ENCODE data around the gene CD109.
"Not testable (repeated sequence)": the region's sequence is repeated elsewhere in the genome, so short reads cannot be mapped to it uniquely, and the experiment has no call there.

DNA sequence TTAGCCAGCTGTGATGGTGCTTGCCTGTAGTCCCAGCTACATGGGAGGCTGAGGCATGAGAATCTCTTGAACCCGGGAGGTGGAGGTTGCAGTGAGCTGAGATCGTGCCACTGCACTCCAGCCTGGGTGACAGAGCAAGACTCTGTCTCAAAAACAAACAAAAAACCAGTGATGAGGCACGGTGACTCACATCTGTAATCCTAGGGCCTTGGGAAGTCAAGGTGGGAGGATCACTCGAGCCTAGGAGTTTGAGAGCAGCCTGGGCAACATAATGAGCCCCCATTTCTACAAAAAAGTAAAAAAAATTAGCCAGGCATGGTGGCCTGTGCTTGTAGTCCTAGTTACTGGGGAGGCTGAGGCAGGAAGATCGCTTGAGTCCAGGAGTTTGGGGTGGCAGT is 19.1 kb downstream of the CD109 start:
- TF ChIP-seq, protein P1, sequence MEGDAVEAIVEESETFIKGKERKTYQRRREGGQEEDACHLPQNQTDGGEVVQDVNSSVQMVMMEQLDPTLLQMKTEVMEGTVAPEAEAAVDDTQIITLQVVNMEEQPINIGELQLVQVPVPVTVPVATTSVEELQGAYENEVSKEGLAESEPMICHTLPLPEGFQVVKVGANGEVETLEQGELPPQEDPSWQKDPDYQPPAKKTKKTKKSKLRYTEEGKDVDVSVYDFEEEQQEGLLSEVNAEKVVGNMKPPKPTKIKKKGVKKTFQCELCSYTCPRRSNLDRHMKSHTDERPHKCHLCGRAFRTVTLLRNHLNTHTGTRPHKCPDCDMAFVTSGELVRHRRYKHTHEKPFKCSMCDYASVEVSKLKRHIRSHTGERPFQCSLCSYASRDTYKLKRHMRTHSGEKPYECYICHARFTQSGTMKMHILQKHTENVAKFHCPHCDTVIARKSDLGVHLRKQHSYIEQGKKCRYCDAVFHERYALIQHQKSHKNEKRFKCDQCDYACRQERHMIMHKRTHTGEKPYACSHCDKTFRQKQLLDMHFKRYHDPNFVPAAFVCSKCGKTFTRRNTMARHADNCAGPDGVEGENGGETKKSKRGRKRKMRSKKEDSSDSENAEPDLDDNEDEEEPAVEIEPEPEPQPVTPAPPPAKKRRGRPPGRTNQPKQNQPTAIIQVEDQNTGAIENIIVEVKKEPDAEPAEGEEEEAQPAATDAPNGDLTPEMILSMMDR (IDR thresholded peaks at IDR 0.05): not testable (repeated sequence)
- not testable (repeated sequence) for TF ChIP-seq POLR2AphosphoS5 (IDR thresholded peaks at IDR 0.05)
